AG10803 (cell line): Measurements from ENCODE around the gene TBCC.

ENCODE experiments used
- DNase-seq: peaks from one replicate; pipeline ENCODE4 v3.0.0; 2010; ENCODE audit warnings: low read depth
- H3K4me3 ChIP-seq: 2 replicates; pipeline ENCODE4 v1.5.1; 2011; ENCODE audit warnings: mild to moderate bottlenecking, low read length, control low read depth
- CTCF ChIP-seq: conservative IDR thresholded peaks from 2 replicates; pipeline ENCODE4 v1.5.1; 2011; ENCODE audit warnings: mild to moderate bottlenecking, low read length, control low read depth, inconsistent platforms

The TBCC gene

GRCh38 chr6:42761287-42762067 is 15.6 kb upstream of the TBCC start:
- H3K4me3 ChIP-seq, result no peak overlapping the region
- no peak for TF ChIP-seq CTCF
- no peak for DNase-seq

DNA sequence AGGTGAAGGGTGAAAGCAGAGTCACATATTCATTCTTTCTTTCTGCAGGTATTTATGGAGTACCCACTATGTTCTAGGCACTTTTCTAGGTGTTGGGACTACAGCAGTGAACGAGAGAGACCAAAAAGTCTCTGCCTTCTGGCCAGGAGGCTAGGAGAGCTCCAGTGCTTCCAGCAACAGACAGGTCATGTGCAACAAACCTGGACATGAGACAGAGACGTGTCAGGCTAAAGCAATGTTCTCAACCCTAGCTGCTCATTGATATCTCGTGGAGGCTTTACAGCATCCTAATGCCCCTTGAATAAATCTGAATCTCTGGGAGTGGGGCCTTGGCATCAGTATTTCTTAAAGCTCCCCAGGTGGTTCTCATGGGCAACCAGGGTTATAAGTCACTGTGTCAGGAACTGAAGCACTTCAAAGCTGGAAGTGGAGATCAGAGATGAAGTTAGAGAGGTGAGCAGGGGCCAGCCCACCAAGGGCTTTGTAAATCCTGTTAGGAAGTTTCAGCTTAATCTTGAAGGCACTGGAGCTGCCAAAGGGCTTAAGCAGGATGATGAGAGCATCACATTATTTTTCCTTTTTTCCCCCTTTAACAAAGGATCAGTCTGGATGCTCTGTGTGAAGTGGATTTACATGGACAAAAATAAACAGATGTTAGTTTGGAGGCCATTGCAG is 13.0 kb upstream of the TBCC start:
- no peak overlapping the region for H3K4me3 ChIP-seq
- TF ChIP-seq CTCF, result no peak
- DNase-seq, result no peak

DNA sequence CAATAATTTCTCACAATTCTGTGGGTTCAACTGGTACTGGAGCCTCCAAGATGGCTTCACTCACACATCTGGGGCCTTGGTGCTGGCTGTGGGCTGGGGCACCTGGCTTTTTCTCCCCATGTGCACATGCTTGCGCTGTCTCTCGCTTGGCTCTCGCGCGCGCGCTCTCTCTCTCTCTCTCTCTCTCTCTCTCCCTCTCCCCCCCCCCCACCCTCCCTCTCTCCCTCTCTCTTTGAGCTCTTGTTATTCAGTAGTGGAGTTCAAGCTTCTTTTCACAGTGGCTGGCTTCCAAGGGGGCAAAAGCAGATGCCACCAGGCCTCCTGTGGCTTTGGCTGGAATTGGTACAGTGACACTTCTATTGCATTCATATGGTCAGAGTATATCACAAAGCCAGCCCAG is 10.8 kb upstream of the TBCC start:
- TF ChIP-seq CTCF, result no peak
- H3K4me3 ChIP-seq, result no peak overlapping the region
- no peak for DNase-seq

DNA sequence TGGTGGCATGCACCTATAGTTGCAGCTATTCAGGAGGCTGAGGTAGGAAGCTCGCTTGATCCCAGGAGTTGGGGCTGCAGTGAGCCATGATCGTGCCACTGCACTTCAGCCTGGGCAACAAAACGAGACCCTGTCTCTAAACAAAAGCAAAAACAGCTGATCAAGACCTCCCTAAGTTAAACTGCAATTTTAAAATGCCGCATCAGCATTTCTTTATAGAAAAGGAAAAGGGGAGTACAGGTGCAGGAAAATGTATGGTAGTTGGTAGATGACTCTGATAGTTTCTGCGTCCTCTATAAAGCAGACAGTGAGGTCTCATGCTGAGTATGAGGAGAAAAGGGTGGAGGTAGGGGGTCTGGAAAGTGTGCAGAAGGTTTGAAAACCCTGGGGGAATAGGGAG is 8.9 kb upstream of the TBCC start:
- no peak for DNase-seq
- TF ChIP-seq CTCF, result no peak

GRCh38 chr6:42751055-42751454 is 5.2 kb upstream of the TBCC start:
- no peak for TF ChIP-seq CTCF
- H3K4me3 ChIP-seq, result no peak overlapping the region
- DNase-seq, result no peak

More for the DNA sequence above, 8.9 kb upstream of the TBCC start:
- H3K4me3 ChIP-seq, result no peak overlapping the region

DNA sequence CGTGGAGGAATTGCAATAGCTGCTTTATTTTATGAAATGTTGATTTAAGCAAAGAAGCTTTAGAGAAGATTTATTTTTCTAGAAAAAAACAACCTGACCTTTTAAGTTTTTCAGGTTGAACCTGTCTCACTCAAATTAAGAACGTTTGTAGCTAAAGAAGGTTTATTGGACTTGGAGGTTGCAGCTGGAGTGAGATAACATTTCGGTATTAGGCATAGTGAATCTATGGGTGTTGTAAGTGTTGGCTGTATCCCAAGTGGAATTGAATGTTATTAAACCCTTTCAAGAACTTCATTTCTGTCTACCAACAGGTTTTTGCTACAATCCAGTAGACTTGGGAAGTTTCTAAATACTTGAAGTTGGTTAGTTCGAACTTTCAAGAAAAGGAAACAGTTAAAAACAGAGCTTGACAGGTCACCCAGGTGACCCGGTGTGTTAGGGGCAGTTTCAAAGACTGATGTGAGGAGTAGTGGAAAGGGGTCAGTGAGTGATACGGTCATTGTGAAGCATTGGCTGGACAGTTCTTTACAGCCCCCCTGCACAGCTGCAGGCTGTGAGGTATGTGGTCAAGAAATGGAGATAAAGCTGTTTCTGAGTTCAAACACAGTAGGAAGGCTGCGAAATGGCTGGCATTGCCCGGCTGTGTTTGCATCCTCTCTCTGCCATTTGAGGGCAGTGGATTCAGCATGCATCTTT is 2.4 kb upstream of the TBCC start:
- TF ChIP-seq CTCF, result no peak
- H3K4me3 ChIP-seq, result peak overlapping the region; percentile 79; the same call in 1 of the 2 replicates
- DNase-seq, result no peak
